Fibroblast of lung (primary cell): Measurements from ENCODE around the gene DNAJC7.

Experiments used
- EZH2 ChIP-seq: IDR thresholded peaks from 2 replicates; pipeline ENCODE4 v1.5.1; 2012; ENCODE audit warnings: low read length, control low read depth, mild to moderate bottlenecking; ENCODE audit errors: missing control alignments
- TF ChIP-seq, protein P1 (sequence below), 2 donors: IDR thresholded peaks in 1 of 2; conservative IDR thresholded peaks in 1 of 2; 1 replicate in 1 of 2; 2 replicates in 1 of 2; pipeline ENCODE4 v1.5.1; 2011 to 2012; ENCODE audit warnings: low read length in 2 of 2, control low read depth in 1 of 2, inconsistent platforms in 1 of 2, low read depth in 1 of 2, mild to moderate bottlenecking in 1 of 2

- TF ChIP-seq, protein P1, sequence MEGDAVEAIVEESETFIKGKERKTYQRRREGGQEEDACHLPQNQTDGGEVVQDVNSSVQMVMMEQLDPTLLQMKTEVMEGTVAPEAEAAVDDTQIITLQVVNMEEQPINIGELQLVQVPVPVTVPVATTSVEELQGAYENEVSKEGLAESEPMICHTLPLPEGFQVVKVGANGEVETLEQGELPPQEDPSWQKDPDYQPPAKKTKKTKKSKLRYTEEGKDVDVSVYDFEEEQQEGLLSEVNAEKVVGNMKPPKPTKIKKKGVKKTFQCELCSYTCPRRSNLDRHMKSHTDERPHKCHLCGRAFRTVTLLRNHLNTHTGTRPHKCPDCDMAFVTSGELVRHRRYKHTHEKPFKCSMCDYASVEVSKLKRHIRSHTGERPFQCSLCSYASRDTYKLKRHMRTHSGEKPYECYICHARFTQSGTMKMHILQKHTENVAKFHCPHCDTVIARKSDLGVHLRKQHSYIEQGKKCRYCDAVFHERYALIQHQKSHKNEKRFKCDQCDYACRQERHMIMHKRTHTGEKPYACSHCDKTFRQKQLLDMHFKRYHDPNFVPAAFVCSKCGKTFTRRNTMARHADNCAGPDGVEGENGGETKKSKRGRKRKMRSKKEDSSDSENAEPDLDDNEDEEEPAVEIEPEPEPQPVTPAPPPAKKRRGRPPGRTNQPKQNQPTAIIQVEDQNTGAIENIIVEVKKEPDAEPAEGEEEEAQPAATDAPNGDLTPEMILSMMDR (conservative IDR thresholded peaks at IDR 0.05 in 1 of 2, IDR thresholded peaks at IDR 0.05 in 1 of 2; ENCODE audit: low read depth in 1 of 2, low read length in 2 of 2): no peak
- no peak for TF ChIP-seq EZH2
Observed at GRCh38 chr17:41965694-41966462, 51.4 kb downstream of the DNAJC7 start.
